ENCODE results near the gene CDC73.
"Not testable (repeated sequence)": the region's sequence is repeated elsewhere in the genome, so short reads cannot be mapped to it uniquely, and the experiment has no call there.

Gene CDC73

DNA sequence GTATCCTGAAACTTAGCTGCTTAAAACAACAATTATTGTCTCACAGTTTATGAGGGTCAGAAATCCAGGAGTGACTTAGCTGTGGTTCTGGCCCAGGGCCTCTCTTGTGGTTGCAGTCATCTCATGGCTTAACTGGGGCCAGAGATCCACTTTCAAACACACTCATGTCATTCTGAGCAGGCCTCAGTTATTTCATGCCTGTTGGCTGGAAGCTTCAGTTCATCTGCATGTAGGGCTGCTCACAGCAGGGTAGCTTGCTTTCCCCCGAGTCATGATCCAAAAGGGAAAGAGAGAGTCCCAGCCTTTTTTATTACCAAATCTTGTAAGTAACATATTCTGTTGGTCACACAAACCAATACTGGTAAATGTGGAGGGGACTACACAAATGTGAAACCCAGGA is 161.2 kb downstream of the CDC73 start:
- no peak for DNase-seq (ENCODE audit: extremely low spot score)
- CTCF ChIA-PET: no interaction called here
- TF ChIP-seq FOXK2 (IDR thresholded peaks at IDR 0.05): no peak
- no peak for TF ChIP-seq ARNT (IDR thresholded peaks at IDR 0.05)
- TF ChIP-seq L3MBTL2 (conservative IDR thresholded peaks at IDR 0.05): no peak
- no peak for TF ChIP-seq BHLHE40 (IDR thresholded peaks at IDR 0.05; ENCODE audit: borderline replicate concordance)
- no peak for TF ChIP-seq ELF4 (IDR thresholded peaks at IDR 0.05)
- no peak for TF ChIP-seq HDGF (IDR thresholded peaks at IDR 0.05; ENCODE audit: borderline replicate concordance)
- no peak for TF ChIP-seq NFRKB (IDR thresholded peaks at IDR 0.05)
- no peak for TF ChIP-seq SP1 (IDR thresholded peaks at IDR 0.05)
- TF ChIP-seq LEF1 (IDR thresholded peaks at IDR 0.05; ENCODE audit: borderline replicate concordance): no peak
- no peak for TF ChIP-seq FOXA1 (IDR thresholded peaks at IDR 0.05)
- TF ChIP-seq SUZ12 (IDR thresholded peaks at IDR 0.05): no peak
- no peak for TF ChIP-seq TARDBP (IDR thresholded peaks at IDR 0.05)
- TF ChIP-seq FOXM1 (IDR thresholded peaks at IDR 0.05; ENCODE audit: borderline replicate concordance): no peak
- TF ChIP-seq ZNF384 (IDR thresholded peaks at IDR 0.05): no peak
- no peak for TF ChIP-seq CTBP1 (IDR thresholded peaks at IDR 0.05; ENCODE audit: borderline replicate concordance)
- TF ChIP-seq, protein P1, sequence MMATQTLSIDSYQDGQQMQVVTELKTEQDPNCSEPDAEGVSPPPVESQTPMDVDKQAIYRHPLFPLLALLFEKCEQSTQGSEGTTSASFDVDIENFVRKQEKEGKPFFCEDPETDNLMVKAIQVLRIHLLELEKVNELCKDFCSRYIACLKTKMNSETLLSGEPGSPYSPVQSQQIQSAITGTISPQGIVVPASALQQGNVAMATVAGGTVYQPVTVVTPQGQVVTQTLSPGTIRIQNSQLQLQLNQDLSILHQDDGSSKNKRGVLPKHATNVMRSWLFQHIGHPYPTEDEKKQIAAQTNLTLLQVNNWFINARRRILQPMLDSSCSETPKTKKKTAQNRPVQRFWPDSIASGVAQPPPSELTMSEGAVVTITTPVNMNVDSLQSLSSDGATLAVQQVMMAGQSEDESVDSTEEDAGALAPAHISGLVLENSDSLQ (IDR thresholded peaks at IDR 0.05): no peak
- POLR2A ChIA-PET: no interaction called here

DNA sequence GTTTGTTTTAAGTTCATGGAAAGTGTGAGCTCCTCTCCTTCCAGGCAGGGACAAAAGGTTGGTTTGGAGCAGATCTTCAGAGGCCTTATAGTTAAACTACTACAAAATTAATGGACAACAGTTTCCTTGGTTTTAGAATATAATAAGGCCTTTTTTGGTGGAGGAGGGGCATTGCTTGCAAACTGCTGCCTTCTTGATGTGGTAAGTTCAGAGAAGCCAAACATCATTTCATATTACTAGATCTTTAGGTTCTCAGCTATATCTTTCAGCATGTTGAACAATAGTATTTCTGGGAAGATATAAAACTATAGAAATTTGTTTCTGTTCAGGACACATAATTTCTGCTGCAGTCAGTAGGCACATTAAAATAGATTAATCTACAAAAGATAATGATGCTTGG is 162.4 kb downstream of the CDC73 start:
- POLR2A ChIA-PET: no interaction called here
- TF ChIP-seq BHLHE40 (IDR thresholded peaks at IDR 0.05; ENCODE audit: borderline replicate concordance) (no peak), CTBP1 (IDR thresholded peaks at IDR 0.05; ENCODE audit: borderline replicate concordance) (no peak), FOXA1 (IDR thresholded peaks at IDR 0.05) (no peak), L3MBTL2 (conservative IDR thresholded peaks at IDR 0.05) (no peak), ELF4 (IDR thresholded peaks at IDR 0.05) (no peak), NFRKB (IDR thresholded peaks at IDR 0.05) (no peak), TARDBP (IDR thresholded peaks at IDR 0.05) (no peak), HDGF (IDR thresholded peaks at IDR 0.05; ENCODE audit: borderline replicate concordance) (no peak), FOXK2 (IDR thresholded peaks at IDR 0.05) (no peak), SUZ12 (IDR thresholded peaks at IDR 0.05) (no peak), SP1 (IDR thresholded peaks at IDR 0.05) (no peak), ZNF384 (IDR thresholded peaks at IDR 0.05) (no peak), FOXM1 (IDR thresholded peaks at IDR 0.05; ENCODE audit: borderline replicate concordance) (no peak), LEF1 (IDR thresholded peaks at IDR 0.05; ENCODE audit: borderline replicate concordance) (no peak), ARNT (IDR thresholded peaks at IDR 0.05) (no peak)
- TF ChIP-seq, protein P1 (IDR thresholded peaks at IDR 0.05): no peak
- no peak for DNase-seq (ENCODE audit: extremely low spot score)
- CTCF ChIA-PET: no interaction called here

DNA sequence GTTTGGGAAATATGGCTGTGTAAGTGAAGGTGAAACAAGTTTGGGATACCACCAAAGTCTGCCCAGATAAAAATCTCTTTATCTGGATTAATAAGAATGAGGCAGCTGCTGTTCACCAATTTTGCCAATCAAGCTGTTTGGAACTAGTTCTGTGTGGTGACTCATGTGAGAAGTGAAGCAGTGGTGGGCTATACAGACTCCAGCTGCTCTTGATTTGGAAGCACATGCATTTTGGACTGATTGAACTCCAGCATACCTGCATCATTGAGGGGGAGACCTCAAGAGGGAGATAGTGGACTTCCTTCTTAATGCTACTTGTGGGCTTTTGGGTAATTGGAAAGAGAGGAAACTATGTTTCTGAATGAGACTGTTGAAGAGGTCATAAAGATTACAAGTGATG is 163.8 kb downstream of the CDC73 start:
- no peak for TF ChIP-seq ELF4 (IDR thresholded peaks at IDR 0.05)
- TF ChIP-seq FOXA1 (IDR thresholded peaks at IDR 0.05): no peak
- TF ChIP-seq NFRKB (IDR thresholded peaks at IDR 0.05): no peak
- no peak for TF ChIP-seq SP1 (IDR thresholded peaks at IDR 0.05)
- no peak for TF ChIP-seq CTBP1 (IDR thresholded peaks at IDR 0.05; ENCODE audit: borderline replicate concordance)
- no peak for TF ChIP-seq HDGF (IDR thresholded peaks at IDR 0.05; ENCODE audit: borderline replicate concordance)
- TF ChIP-seq, protein P1 (IDR thresholded peaks at IDR 0.05): no peak
- TF ChIP-seq FOXM1 (IDR thresholded peaks at IDR 0.05; ENCODE audit: borderline replicate concordance): no peak
- TF ChIP-seq BHLHE40 (IDR thresholded peaks at IDR 0.05; ENCODE audit: borderline replicate concordance): no peak
- TF ChIP-seq FOXK2 (IDR thresholded peaks at IDR 0.05): no peak
- no peak for TF ChIP-seq ZNF384 (IDR thresholded peaks at IDR 0.05)
- TF ChIP-seq TARDBP (IDR thresholded peaks at IDR 0.05): no peak
- TF ChIP-seq L3MBTL2 (conservative IDR thresholded peaks at IDR 0.05): no peak
- no peak for TF ChIP-seq ARNT (IDR thresholded peaks at IDR 0.05)
- TF ChIP-seq SUZ12 (IDR thresholded peaks at IDR 0.05): no peak
- no peak for TF ChIP-seq LEF1 (IDR thresholded peaks at IDR 0.05; ENCODE audit: borderline replicate concordance)
- POLR2A ChIA-PET: no interaction called here
- DNase-seq (ENCODE audit: extremely low spot score): no peak
- CTCF ChIA-PET: no interaction called here

DNA sequence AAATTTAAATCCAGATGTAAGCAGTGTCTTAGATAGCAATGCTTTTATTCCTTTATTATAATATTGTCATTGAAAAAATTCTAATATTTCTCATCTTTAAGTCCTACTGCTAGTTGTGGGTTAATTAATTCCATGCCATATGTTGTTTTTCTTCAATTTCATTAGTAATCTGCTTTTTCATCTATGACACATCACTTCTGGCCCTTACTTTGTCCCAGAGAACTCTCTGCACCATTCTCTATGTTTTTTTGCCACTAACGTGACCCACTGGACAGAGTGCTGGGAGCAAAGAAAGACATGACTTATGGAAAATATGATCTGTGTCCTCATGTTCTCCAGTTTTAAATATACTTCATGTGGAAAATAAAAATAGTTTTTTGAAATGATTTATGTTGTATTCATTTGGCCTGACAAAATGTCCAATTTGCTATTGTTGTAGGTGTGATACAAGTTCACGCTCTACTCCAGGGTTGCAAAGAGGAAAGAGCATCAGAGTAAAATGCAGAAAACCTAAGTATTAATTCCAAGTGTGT is 166.8 kb downstream of the CDC73 start:
- DNase-seq (ENCODE audit: extremely low spot score); CTCF ChIA-PET; POLR2A ChIA-PET: not testable (repeated sequence)

DNA sequence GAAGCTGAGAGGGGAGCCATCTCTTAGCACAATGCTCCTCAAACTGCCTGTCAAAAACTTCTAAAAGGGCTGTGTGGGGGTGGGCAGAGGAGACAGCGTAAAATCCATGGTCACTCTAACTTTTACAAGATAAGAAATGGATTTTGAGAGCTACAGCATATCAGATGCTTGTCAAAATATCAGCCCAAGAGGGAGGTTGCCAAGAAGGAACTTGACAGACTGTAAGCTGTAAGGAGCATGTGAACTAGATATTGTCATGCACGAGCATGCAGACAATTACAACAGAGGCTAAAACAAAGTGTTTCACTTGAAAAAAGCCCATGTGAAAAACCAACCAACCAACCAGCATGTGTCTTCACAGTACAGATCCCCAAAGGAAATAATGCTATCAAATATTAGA is 171.9 kb downstream of the CDC73 start:
- POLR2A ChIA-PET: no interaction called here
- TF ChIP-seq, protein P1 (IDR thresholded peaks at IDR 0.05): no peak
- TF ChIP-seq BHLHE40 (IDR thresholded peaks at IDR 0.05; ENCODE audit: borderline replicate concordance) (no peak), FOXK2 (IDR thresholded peaks at IDR 0.05) (no peak), HDGF (IDR thresholded peaks at IDR 0.05; ENCODE audit: borderline replicate concordance) (no peak), FOXA1 (IDR thresholded peaks at IDR 0.05) (no peak), SP1 (IDR thresholded peaks at IDR 0.05) (no peak)
- no peak for DNase-seq (ENCODE audit: extremely low spot score)
- CTCF ChIA-PET: no interaction called here

DNA sequence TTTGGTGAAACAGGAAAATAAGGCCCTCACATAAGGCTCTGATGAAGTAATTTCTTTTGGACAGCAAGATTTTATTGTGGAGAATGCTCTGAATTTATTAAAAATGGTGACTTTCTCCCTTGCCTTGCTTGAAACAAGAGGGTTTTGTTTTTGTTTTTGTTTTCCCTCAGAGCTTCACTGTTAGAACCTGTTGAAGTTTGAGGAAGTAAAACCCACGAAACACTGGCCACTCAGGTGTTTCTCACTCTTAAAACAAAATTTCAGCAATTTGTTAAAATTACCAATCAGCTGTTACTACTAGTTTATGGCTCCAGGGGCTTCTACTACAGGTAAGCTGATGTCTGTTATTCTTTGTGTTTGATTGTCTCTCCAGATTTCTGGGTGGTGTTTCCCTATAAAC is 177.2 kb downstream of the CDC73 start:
- TF ChIP-seq FOXM1 (IDR thresholded peaks at IDR 0.05; ENCODE audit: borderline replicate concordance): no peak
- no peak for DNase-seq (ENCODE audit: extremely low spot score)
- ChIA-PET CTCF (no interaction called here), POLR2A (no interaction called here)

All from HEK293T (cell line).